Right atrium auricular region (tissue), 2 donors: Measurements from ENCODE around the gene LDHAL6B. TPM values are rescaled to one million over a fixed set of nuclear protein-coding genes. Genes with fewer than 3 reads are reported as not detected.

ENCODE experiments used
- DNase-seq: peaks from one replicate; pipeline ENCODE4 v3.0.0-alpha.2; 2019; ENCODE audit warnings: low spot score
- H3K27ac ChIP-seq, 2 donors: fragments of 200-600 bp; sonication (generic); 1 replicate in 1 of 2; 2 replicates in 1 of 2; pipeline ENCODE4 v1.5.1; 2016 to 2019
- H3K27me3 ChIP-seq, 2 donors: fragments of 200-600 bp; sonication (generic); one replicate each; pipeline versions ENCODE4 v1.5.1 to v1.6.0; 2017 to 2019
- H3K36me3 ChIP-seq: fragments of 200-600 bp; sonication (generic); one replicate; pipeline ENCODE4 v1.5.1; 2016
- H3K4me1 ChIP-seq, 2 donors: fragments of 200-600 bp; sonication (generic); one replicate each; pipeline versions ENCODE4 v1.5.1 to v1.6.0; 2017 to 2019
- H3K4me3 ChIP-seq, 2 donors: fragments of 200-600 bp; sonication (generic); 1 replicate in 1 of 2; 2 replicates in 1 of 2; pipeline ENCODE4 v1.5.1; 2017 to 2019; ENCODE audit warnings: mild to moderate bottlenecking in 1 of 2, moderate library complexity in 1 of 2
- H3K9me3 ChIP-seq, 2 donors: fragments of 200-600 bp; sonication (generic); one replicate each; pipeline ENCODE4 v1.5.1; 2019
- CTCF ChIP-seq, 2 donors: fragments of 200-600 bp; sonication (generic); IDR thresholded peaks; one replicate each; pipeline ENCODE4 v1.5.1; 2019; ENCODE audit warnings: antibody characterized with exemption in 2 of 2
- total RNA-seq, 2 donors: library from RNA; depleted of rRNA; stranded (reverse); fragments of >200 nt; gene quantifications; one replicate each; pipeline ENCODE4 v1.1.0, GENCODE V29; 2016

The LDHAL6B gene
- total RNA-seq, 2 donors from 2014 or later, result not detected

- Histone ChIP-seq H3K9me3 (no peaks in the 10 kb centered on the region), H3K27me3 (no peaks in the 10 kb centered on the region), H3K4me3 (no peak overlapping the region), H3K4me1 (no peaks in the 10 kb centered on the region), H3K27ac (no peak overlapping the region), H3K36me3 (peaks cover 53% of the 10 kb centered on the region)
- no peak for DNase-seq
- TF ChIP-seq CTCF (IDR thresholded peaks at IDR 0.05), result no peak
Measured at GRCh38 chr15:59200560-59200959, 6.1 kb upstream of the LDHAL6B start.

- no peak overlapping the region for H3K27ac ChIP-seq
- H3K36me3 ChIP-seq, result peaks cover 70% of the 10 kb centered on the region
- H3K9me3 ChIP-seq, result no peaks in the 10 kb centered on the region
- no peak for TF ChIP-seq CTCF (IDR thresholded peaks at IDR 0.05)
- no peaks in the 10 kb centered on the region for H3K4me1 ChIP-seq
- DNase-seq, result no peak
- no peak overlapping the region for H3K4me3 ChIP-seq
- H3K27me3 ChIP-seq, result no peaks in the 10 kb centered on the region
Measured at GRCh38 chr15:59203008-59203407, 3.6 kb upstream of the LDHAL6B start.

GRCh38 chr15:59203657-59204056 is 3.0 kb upstream of the LDHAL6B start:
- TF ChIP-seq CTCF (IDR thresholded peaks at IDR 0.05), result no peak
- H3K4me3 ChIP-seq, result no peak overlapping the region
- no peak for DNase-seq
- no peaks in the 10 kb centered on the region for H3K27me3 ChIP-seq
- H3K9me3 ChIP-seq, result no peaks in the 10 kb centered on the region
- H3K36me3 ChIP-seq, result peaks cover 74% of the 10 kb centered on the region
- no peaks in the 10 kb centered on the region for H3K4me1 ChIP-seq
- H3K27ac ChIP-seq, result no peak overlapping the region

GRCh38 chr15:59205839-59206622 is 612 bp upstream of the LDHAL6B start:
- Histone ChIP-seq H3K4me1 (no peaks in the 10 kb centered on the region), H3K27me3 (no peaks in the 10 kb centered on the region), H3K9me3 (no peaks in the 10 kb centered on the region), H3K36me3 (peaks cover 77% of the 10 kb centered on the region), H3K27ac (no peak overlapping the region), H3K4me3 (no peak overlapping the region)
- no peak for TF ChIP-seq CTCF (IDR thresholded peaks at IDR 0.05)
- DNase-seq, result no peak

- no peaks in the 10 kb centered on the region for H3K27me3 ChIP-seq
- H3K4me1 ChIP-seq, result no peaks in the 10 kb centered on the region
- no peak overlapping the region for H3K27ac ChIP-seq
- DNase-seq, result no peak
- no peak overlapping the region for H3K4me3 ChIP-seq
- no peaks in the 10 kb centered on the region for H3K9me3 ChIP-seq
- H3K36me3 ChIP-seq, result peaks cover 57% of the 10 kb centered on the region
- no peak for TF ChIP-seq CTCF (IDR thresholded peaks at IDR 0.05)
Measured at GRCh38 chr15:59208613-59209249, 2.1 kb downstream of the LDHAL6B start.
